NCI-H1105 treated with DMSO at 0.1 percent for 48 hours (cell line): Measurements from ENCODE around the gene NR4A3.
"Not testable (repeated sequence)": the region's sequence is repeated elsewhere in the genome, so short reads cannot be mapped to it uniquely, and the experiment has no call there.

Experiments
- DNase-seq: peaks from one replicate; lab custom pipeline; 2025; lab: John Stamatoyannopoulos, UW

NR4A3 gene

GRCh38 chr9:99834474-99834873 is 12.8 kb downstream of the NR4A3 start:
- DNase-seq = no peak

- DNase-seq = no peak
Measured at GRCh38 chr9:99835142-99835541, 13.5 kb downstream of the NR4A3 start.

- DNase-seq = no peak
Measured at GRCh38 chr9:99835581-99835980, 13.9 kb downstream of the NR4A3 start.

- DNase-seq = no peak
Measured at GRCh38 chr9:99840072-99840471, 18.4 kb downstream of the NR4A3 start.

- DNase-seq = no peak
Measured at GRCh38 chr9:99845063-99845462, 23.4 kb downstream of the NR4A3 start.

GRCh38 chr9:99848447-99848846 is 26.8 kb downstream of the NR4A3 start:
- no peak for DNase-seq

- DNase-seq = no peak
Measured at GRCh38 chr9:99850736-99851499, 29.2 kb downstream of the NR4A3 start.

- no peak for DNase-seq
Measured at GRCh38 chr9:99851500-99851822, 29.8 kb downstream of the NR4A3 start.

- DNase-seq = no peak
Measured at GRCh38 chr9:99852617-99853016, 30.9 kb downstream of the NR4A3 start.

GRCh38 chr9:99855467-99856176 is 33.9 kb downstream of the NR4A3 start:
- DNase-seq = no peak

- DNase-seq = not testable (repeated sequence)
Measured at GRCh38 chr9:99857576-99857975, 35.9 kb downstream of the NR4A3 start.

- DNase-seq = no peak
Measured at GRCh38 chr9:99858087-99858486, 36.4 kb downstream of the NR4A3 start.

GRCh38 chr9:99859243-99859980 is 37.7 kb downstream of the NR4A3 start:
- no peak for DNase-seq

- DNase-seq = no peak
Measured at GRCh38 chr9:99860266-99860665, 38.6 kb downstream of the NR4A3 start.

- DNase-seq = no peak
Measured at GRCh38 chr9:99863955-99864354, 42.3 kb downstream of the NR4A3 start.

- DNase-seq = no peak
Measured at GRCh38 chr9:99866398-99866797, 44.7 kb downstream of the NR4A3 start.

GRCh38 chr9:99867536-99867935 is 45.9 kb downstream of the NR4A3 start:
- no peak for DNase-seq

- no peak for DNase-seq
Measured at GRCh38 chr9:99867968-99868367, 46.3 kb downstream of the NR4A3 start.

GRCh38 chr9:99868845-99869244 is 47.2 kb downstream of the NR4A3 start:
- no peak for DNase-seq

- no peak for DNase-seq
Measured at GRCh38 chr9:99870126-99870525, 48.4 kb downstream of the NR4A3 start.

- DNase-seq = no peak
Measured at GRCh38 chr9:99873531-99873930, 51.8 kb downstream of the NR4A3 start.

GRCh38 chr9:99873943-99874584 is 52.4 kb downstream of the NR4A3 start:
- no peak for DNase-seq

GRCh38 chr9:99876190-99876589 is 54.5 kb downstream of the NR4A3 start:
- no peak for DNase-seq
